Measurements from ENCODE around the gene ARHGAP21. TPM values are rescaled to one million over a fixed set of nuclear protein-coding genes. Genes with fewer than 3 reads are reported as not detected.

The ARHGAP21 gene
- total and polyA plus RNA-seq, 9 of the 15 experiments (the other 6 are each of a cell fraction or from before 2014, with no cell fraction given): 13.6 to 145 (median 60.8) TPM

DNA sequence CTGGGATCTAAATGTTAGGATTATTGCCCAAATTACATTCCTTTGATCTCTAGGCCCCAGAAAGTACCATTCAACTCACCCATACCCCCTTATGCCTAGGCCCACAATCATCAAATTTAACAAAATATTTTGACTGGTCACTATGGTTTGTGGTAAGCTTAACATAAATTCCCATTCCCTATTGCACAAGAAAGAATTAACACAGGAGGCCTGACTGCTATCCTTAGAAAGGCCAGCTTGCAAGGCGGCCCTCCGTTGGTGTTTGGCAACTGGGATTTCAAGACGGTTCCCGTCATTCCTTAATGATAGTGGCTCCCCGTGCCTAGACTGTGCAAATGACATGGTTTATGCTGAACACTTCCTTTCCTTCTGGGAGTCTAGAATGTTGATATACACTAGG, 29.6 kb downstream of the ARHGAP21 start (continued):
- no peak for TF ChIP-seq NFIX (CRISPR knock-in tag; IDR thresholded peaks at IDR 0.05; ENCODE audit: low read depth)

DNA sequence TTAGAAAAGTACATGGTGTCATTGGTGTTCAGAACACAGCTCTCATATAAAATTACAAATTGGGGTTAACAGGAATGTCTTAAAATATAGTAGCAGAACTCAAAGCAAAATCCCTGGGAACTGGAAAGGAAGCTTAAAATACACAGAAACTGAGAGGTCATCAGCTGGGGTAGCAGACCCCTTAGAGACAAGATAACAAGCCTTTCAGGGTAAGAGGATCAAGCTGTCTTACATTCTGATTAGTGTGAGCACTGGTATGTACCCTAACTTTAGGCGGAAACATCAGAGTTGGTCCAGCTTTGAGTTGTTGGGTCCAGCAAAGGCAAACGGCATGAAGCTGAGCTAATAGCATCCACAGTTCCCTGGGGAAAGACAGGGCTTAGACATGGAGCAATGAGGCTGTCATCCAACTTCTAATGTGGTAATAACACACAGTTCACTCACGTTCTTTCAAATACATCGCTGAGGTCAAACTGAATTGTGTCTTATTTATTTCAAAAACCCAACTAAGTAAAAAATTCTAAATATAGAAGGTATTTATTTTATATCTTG, 32.6 kb downstream of the ARHGAP21 start:
- Histone ChIP-seq H3K79me2 (ENCODE audit: control insufficient read depth, insufficient read depth, low read length) (peaks cover 87% of the 10 kb centered on the region), H3K4me1 (replicated peaks in 1 of 2; ENCODE audit: control insufficient read depth in 2 of 2, insufficient read depth in 2 of 2, low read length in 2 of 2) (peaks cover 2% of the 10 kb centered on the region in 2 experiments; a peak in 2 of 5 replicates), H3K36me3 (ENCODE audit: control insufficient read depth, insufficient read depth, low read length) (peaks cover 11% of the 10 kb centered on the region; the same call in 2 of the 3 replicates), H3K9ac (ENCODE audit: insufficient read depth in 1 of 2, low read depth in 2 of 2, low read length in 2 of 2) (no peak overlapping the region), H3K9me1 (ENCODE audit: control insufficient read depth, insufficient read depth, low read length) (peaks cover 3% of the 10 kb centered on the region), H3K4me2 (ENCODE audit: insufficient read depth, low read length) (no peak overlapping the region), H2AFZ (ENCODE audit: low read depth, low read length) (no peak overlapping the region), H3K27me3 (ENCODE audit: control insufficient read depth in 2 of 2, insufficient read depth in 2 of 2, low read length in 2 of 2) (no peaks in the 10 kb centered on the region), H3K4me3 (no peak overlapping the region), H3K9me3 (replicated peaks; ENCODE audit: control insufficient read depth, insufficient read depth, low read depth, low read length) (no peaks in the 10 kb centered on the region), H4K20me1 (replicated peaks; ENCODE audit: control insufficient read depth, insufficient read depth, low read length) (no peaks in the 10 kb centered on the region), H3K27ac (ENCODE audit: extremely low read depth, low read depth, low read length) (no peak overlapping the region)
- ATAC-seq: no peak
- DNase-seq (ENCODE audit: extremely low read depth in 1 of 4, low spot score in 3 of 4): no peak
- FAIRE-seq: no peak
- ChIA-PET POLR2A (interaction anchor here (1.3 to 1.4 kb wide), 2 partner anchors 15 to 17 kb away, joined by 3 to 4 read pairs; no protein-coding TSS in a partner anchor), CTCF (ENCODE audit: low intra/inter-chr PET ratio) (no interaction called here)
- WGBS (ENCODE audit: insufficient coverage, low coverage, missing lambda C conversion rate): 82% methylated on average over 4 of the region's 4 CpGs
- no peak for TF ChIP-seq RNF2 (IDR thresholded peaks at IDR 0.05)
- TF ChIP-seq, protein P1, sequence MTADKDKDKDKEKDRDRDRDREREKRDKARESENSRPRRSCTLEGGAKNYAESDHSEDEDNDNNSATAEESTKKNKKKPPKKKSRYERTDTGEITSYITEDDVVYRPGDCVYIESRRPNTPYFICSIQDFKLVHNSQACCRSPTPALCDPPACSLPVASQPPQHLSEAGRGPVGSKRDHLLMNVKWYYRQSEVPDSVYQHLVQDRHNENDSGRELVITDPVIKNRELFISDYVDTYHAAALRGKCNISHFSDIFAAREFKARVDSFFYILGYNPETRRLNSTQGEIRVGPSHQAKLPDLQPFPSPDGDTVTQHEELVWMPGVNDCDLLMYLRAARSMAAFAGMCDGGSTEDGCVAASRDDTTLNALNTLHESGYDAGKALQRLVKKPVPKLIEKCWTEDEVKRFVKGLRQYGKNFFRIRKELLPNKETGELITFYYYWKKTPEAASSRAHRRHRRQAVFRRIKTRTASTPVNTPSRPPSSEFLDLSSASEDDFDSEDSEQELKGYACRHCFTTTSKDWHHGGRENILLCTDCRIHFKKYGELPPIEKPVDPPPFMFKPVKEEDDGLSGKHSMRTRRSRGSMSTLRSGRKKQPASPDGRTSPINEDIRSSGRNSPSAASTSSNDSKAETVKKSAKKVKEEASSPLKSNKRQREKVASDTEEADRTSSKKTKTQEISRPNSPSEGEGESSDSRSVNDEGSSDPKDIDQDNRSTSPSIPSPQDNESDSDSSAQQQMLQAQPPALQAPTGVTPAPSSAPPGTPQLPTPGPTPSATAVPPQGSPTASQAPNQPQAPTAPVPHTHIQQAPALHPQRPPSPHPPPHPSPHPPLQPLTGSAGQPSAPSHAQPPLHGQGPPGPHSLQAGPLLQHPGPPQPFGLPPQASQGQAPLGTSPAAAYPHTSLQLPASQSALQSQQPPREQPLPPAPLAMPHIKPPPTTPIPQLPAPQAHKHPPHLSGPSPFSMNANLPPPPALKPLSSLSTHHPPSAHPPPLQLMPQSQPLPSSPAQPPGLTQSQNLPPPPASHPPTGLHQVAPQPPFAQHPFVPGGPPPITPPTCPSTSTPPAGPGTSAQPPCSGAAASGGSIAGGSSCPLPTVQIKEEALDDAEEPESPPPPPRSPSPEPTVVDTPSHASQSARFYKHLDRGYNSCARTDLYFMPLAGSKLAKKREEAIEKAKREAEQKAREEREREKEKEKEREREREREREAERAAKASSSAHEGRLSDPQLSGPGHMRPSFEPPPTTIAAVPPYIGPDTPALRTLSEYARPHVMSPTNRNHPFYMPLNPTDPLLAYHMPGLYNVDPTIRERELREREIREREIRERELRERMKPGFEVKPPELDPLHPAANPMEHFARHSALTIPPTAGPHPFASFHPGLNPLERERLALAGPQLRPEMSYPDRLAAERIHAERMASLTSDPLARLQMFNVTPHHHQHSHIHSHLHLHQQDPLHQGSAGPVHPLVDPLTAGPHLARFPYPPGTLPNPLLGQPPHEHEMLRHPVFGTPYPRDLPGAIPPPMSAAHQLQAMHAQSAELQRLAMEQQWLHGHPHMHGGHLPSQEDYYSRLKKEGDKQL (CRISPR knock-in tag; IDR thresholded peaks at IDR 0.05; ENCODE audit: borderline replicate concordance): no peak
- in situ Hi-C loops (cut with MboI) (no loop called here), intact Hi-C loops (cut with micrococcal nuclease) (no loop called here)
- no TSS peak for BruUV-seq (replicated peaks)
